ENCODE measurements around the gene GOLGA6L1. TPM values are rescaled to one million over a fixed set of nuclear protein-coding genes. Genes with fewer than 3 reads are reported as not detected.
"Not testable (repeated sequence)": the region's sequence is repeated elsewhere in the genome, so short reads cannot be mapped to it uniquely, and the experiment has no call there.

Gene GOLGA6L1, protein sequence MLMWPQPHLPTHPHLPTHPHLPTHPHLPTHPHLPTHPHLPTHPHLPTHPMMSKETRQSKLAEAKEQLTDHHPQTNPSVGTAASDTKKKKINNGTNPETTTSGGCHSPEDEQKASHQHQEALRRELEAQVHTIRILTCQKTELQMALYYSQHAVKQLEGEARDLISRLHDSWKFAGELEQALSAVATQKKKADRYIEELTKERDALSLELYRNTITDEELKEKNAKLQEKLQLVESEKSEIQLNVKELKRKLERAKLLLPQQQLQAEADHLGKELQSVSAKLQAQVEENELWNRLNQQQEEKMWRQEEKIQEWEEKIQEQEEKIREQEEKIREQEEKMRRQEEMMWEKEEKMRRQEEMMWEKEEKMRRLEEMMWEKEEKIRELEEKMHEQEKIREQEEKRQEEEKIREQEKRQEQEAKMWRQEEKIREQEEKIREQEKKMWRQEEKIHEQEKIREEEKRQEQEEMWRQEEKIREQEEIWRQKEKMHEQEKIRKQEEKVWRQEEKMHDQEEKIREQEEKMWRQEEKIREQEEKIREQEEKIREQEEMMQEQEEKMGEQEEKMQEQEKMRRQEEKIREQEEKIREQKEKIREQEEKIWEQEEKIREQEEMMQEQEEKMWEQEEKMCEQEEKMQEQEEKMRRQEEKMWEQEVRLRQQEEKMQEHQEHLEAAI
- not detected in 2 replicates for total RNA-seq

DNA sequence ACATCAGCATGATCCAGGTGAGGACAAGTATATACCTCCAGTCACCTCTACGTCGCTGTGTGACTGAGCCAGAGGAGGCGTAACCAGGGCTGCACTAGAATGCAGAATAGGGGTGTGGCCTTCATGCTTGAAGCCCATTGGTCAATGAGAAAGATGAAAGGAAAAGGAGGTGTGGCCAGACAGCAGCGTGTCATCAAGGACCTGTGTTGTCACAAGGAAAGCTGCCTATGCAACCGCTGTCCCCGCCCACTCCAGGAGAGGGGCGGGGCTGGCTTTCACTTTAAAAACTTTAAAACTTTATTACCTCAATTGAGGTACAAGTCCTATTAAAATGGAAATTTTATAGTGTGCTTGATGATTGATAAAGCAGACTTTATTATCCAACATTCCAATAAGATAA lies at the start of gene GOLGA6L1:
Gene GOLGA6L1 (minus strand): TSS at position 101 of the 400 bp plus-strand sequence. CDS start 91 bp downstream, at position 10.
- H3K4me1 Mint-ChIP-seq; H3K9me3 Mint-ChIP-seq; H3K27ac Mint-ChIP-seq; intact Hi-C loops (cut with micrococcal nuclease); CTCF ChIA-PET; H3K36me3 Mint-ChIP-seq (ENCODE audit: low read depth); DNase-seq; H3K4me3 Mint-ChIP-seq; POLR2A ChIA-PET; ATAC-seq (ENCODE audit: low read depth); H3K27me3 Mint-ChIP-seq: not testable (repeated sequence)

DNA sequence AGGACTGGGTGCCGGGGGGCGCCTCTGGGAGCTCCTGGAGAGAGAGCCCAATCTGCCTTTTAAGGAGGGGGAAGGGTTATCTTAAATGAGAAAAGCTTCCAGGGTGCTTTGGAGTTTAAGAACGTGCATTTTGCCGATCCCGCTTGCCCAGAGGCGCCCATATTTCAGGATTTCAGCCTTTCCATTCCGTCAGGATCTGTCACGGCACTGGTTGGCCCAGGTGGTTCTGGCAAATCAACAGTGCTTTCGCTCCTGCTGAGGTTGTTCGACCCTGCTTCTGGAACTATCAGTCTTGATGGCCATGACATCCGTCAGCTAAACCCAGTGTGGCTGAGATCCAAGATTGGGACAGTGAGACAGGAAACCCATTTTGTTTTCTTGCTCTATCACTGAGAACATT lies 44.6 kb upstream of the GOLGA6L1 start:
- ATAC-seq (ENCODE audit: low read depth); CTCF ChIA-PET; H3K27me3 Mint-ChIP-seq; H3K4me1 Mint-ChIP-seq; POLR2A ChIA-PET; H3K4me3 Mint-ChIP-seq; DNase-seq; H3K27ac Mint-ChIP-seq; intact Hi-C loops (cut with micrococcal nuclease); H3K36me3 Mint-ChIP-seq (ENCODE audit: low read depth); H3K9me3 Mint-ChIP-seq: not testable (repeated sequence)

GRCh38 chr15:23180547-23180927 lies 43.9 kb upstream of the GOLGA6L1 start:
- CTCF ChIA-PET; DNase-seq; H3K9me3 Mint-ChIP-seq; ATAC-seq (ENCODE audit: low read depth); POLR2A ChIA-PET; H3K36me3 Mint-ChIP-seq (ENCODE audit: low read depth); H3K4me3 Mint-ChIP-seq; H3K4me1 Mint-ChIP-seq; H3K27ac Mint-ChIP-seq; H3K27me3 Mint-ChIP-seq; intact Hi-C loops (cut with micrococcal nuclease): not testable (repeated sequence)

GRCh38 chr15:23179768-23180546 lies 43.3 kb upstream of the GOLGA6L1 start:
- CTCF ChIA-PET; H3K9me3 Mint-ChIP-seq; DNase-seq; H3K27me3 Mint-ChIP-seq; intact Hi-C loops (cut with micrococcal nuclease); H3K36me3 Mint-ChIP-seq (ENCODE audit: low read depth); POLR2A ChIA-PET; H3K27ac Mint-ChIP-seq; ATAC-seq (ENCODE audit: low read depth); H3K4me1 Mint-ChIP-seq; H3K4me3 Mint-ChIP-seq: not testable (repeated sequence)

DNA sequence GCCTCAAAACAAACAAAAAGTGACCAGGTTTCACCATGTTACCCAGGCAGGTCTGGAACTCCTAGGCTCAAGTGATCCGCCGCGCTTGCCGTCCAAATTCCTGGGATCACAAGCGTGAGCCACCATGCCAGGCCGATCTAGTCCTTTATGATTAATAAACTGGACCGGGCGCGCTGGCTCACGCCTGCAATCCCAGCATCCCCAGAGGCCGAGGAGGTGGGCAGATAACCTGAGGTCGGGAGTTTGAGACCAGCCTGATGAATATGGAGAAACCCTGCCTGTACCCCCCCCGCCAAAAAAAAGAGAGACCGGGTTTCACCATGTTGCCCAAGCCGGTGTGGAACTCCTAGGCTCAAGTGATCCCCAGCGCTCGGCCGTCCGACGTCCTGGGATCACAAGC lies 40.1 kb upstream of the GOLGA6L1 start:
- intact Hi-C loops (cut with micrococcal nuclease); POLR2A ChIA-PET; DNase-seq; H3K4me3 Mint-ChIP-seq; H3K9me3 Mint-ChIP-seq; CTCF ChIA-PET; H3K4me1 Mint-ChIP-seq; H3K27ac Mint-ChIP-seq; H3K27me3 Mint-ChIP-seq; ATAC-seq (ENCODE audit: low read depth); H3K36me3 Mint-ChIP-seq (ENCODE audit: low read depth): not testable (repeated sequence)

DNA sequence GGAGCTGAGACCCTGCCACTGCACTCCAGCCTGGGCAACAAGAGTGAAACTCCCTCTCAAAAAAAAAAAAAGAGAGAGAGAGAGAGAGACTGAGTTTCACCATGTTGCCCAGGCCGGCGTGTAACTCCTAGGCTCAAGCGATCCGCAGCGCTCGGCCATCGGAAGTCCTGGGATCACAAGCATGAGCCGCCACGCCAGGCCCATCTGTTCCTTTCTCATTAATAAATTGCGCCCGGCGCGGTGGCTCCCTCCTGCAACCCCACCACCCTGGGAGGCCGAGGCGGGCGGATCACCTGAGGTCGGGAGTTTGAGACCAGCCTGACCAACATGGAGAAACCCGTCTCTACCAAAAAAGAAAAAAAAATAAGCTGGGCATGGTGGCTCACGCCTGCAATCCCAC lies 39.0 kb upstream of the GOLGA6L1 start:
- H3K27me3 Mint-ChIP-seq; DNase-seq; H3K4me1 Mint-ChIP-seq; CTCF ChIA-PET; ATAC-seq (ENCODE audit: low read depth); H3K4me3 Mint-ChIP-seq; POLR2A ChIA-PET; H3K27ac Mint-ChIP-seq; H3K9me3 Mint-ChIP-seq; intact Hi-C loops (cut with micrococcal nuclease); H3K36me3 Mint-ChIP-seq (ENCODE audit: low read depth): not testable (repeated sequence)

- CTCF ChIA-PET; H3K4me1 Mint-ChIP-seq; H3K9me3 Mint-ChIP-seq; H3K27ac Mint-ChIP-seq; ATAC-seq (ENCODE audit: low read depth); DNase-seq; H3K27me3 Mint-ChIP-seq; H3K36me3 Mint-ChIP-seq (ENCODE audit: low read depth); POLR2A ChIA-PET; H3K4me3 Mint-ChIP-seq; intact Hi-C loops (cut with micrococcal nuclease): not testable (repeated sequence)
These were observed 38.1 kb upstream of the GOLGA6L1 start for GRCh38 chr15:23174609-23175140.

GRCh38 chr15:23132787-23133186 lies 3.8 kb downstream of the GOLGA6L1 start:
- H3K27ac Mint-ChIP-seq; DNase-seq; CTCF ChIA-PET; ATAC-seq (ENCODE audit: low read depth); H3K4me1 Mint-ChIP-seq; H3K9me3 Mint-ChIP-seq; intact Hi-C loops (cut with micrococcal nuclease); H3K36me3 Mint-ChIP-seq (ENCODE audit: low read depth); H3K4me3 Mint-ChIP-seq; H3K27me3 Mint-ChIP-seq; POLR2A ChIA-PET: not testable (repeated sequence)

All from activated B cell treated with CpG ODN at 0.5 μM for 24 hours (primary cell).